SKM-1 (cell line): Measurements from ENCODE around the gene SDF4.
"Not testable (repeated sequence)": the region's sequence is repeated elsewhere in the genome, so short reads cannot be mapped to it uniquely, and the experiment has no call there.

Source experiments
- DNase-seq: peaks from one replicate; lab custom pipeline; 2025; ENCODE audit not compliant: unreplicated experiment; lab: John Stamatoyannopoulos, UW

Gene SDF4

GRCh38 chr1:1259951-1260600 lies 28.3 kb upstream of the SDF4 start:
- DNase-seq, result no peak

- DNase-seq, result no peak
Observed at GRCh38 chr1:1259540-1259939, 27.7 kb upstream of the SDF4 start.

GRCh38 chr1:1259119-1259488 lies 27.3 kb upstream of the SDF4 start:
- DNase-seq, result no peak

DNA sequence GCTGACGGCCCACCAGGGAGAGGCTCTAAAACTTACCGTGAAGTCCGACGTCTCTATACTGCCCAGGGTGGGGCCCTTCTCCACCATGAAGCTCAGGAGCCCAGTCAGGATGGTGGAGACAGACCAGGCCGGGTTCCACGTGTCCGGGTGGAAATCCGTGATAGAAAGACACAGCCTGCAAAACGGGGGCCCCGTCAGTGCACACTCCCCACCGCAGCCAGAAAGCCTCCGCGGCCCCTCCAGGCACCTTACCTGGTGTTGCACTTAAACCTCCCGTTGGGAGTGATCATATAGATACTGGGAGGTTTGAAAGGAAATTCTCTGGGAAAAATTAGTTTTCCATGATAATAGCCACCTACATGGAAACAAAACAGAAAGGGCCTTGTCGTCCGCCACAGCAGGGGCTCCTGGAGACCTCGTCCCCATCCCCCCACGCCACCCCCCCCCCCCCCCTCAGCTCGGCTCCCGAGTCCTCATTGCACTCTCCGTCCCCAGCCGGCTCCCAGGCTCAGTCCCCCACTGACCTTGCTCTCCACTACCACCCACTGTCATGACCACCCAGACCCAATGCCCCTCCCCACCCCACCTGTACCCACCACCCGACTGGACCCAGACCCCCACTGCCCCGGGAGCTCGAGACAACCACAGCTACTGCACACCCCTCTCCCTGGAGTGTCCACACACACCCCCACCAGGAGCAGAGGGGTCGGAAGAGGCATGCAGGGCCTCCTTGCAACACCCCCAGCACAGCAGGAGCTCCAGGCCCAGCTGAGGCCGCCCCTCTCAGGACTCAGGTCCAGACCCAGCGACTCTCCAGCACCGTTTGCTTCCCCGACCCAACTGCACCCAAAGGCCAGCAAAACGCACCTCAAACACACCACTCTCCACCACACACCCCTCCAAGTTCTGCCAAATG lies 25.4 kb upstream of the SDF4 start:
- no peak for DNase-seq

- DNase-seq, result no peak
Observed at GRCh38 chr1:1255611-1256010, 23.8 kb upstream of the SDF4 start.

DNA sequence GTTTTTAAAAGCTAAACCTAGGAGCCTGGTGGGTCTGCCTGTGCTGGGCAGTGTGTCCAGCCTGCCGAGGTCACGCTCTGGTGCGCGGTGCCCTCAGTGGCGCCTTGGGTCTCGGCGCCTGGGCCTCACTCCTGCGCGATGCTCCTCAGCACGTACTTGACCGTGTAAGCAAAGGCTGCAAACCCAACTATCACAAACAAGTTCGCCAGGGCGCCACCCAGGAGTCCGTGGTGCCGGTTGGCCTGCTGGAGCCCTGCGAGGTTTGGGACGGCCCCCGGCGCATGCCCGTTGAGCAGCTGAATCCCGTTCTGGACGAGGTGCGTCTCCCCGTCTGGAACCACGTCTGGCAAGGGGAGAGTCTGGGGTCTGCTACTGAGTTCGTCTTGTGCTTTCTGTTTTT lies 23.3 kb upstream of the SDF4 start:
- no peak for DNase-seq

GRCh38 chr1:1254667-1254998 lies 22.8 kb upstream of the SDF4 start:
- no peak for DNase-seq

DNA sequence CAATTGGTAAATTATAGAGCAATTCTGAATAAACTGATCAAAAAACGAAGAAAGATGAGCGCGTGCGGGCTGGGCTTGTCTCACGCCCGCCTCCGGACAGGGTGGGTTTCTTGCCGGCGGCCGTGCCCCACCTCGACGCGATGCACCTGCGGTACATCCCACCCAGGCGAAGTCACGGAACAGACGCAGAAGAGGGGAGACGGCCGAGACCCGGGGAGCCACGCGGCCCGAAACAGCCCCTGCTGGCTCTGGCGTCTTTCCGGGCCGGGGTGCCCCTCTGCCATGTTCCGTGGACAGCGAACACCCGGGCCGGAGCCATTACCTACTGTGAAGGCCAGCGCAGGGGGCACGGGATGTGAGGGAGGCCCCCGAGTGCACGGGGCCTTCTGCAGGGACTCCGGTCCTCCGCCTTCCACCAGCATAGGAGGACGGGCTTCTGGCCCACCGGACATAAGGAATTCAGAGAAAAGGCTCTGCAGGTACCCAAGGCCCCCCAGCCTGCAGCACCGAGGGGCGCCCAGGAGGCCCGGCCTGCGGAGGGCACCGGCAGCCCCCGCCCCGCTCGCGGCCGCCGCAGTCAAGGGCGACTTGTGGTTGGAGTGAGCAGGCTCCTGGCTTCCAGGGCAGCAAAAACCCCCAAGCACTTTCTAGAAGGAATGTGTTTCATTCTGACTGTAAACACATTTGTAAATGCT lies 22.3 kb upstream of the SDF4 start:
- no peak for DNase-seq

GRCh38 chr1:1253314-1253713 lies 21.5 kb upstream of the SDF4 start:
- DNase-seq, result no peak

- no peak for DNase-seq
Observed at GRCh38 chr1:1250786-1251284, 19.0 kb upstream of the SDF4 start.

GRCh38 chr1:1248009-1248913 lies 16.5 kb upstream of the SDF4 start:
- not testable (repeated sequence) for DNase-seq

- DNase-seq, result no peak
Observed at GRCh38 chr1:1247341-1247913, 15.6 kb upstream of the SDF4 start.

GRCh38 chr1:1246577-1247340 lies 15.0 kb upstream of the SDF4 start, which contains the start of gene C1QTNF12:
C1QTNF12 (minus strand) TSS chr1:1246722; CDS start chr1:1246690, 32 bp downstream.
- DNase-seq, result no peak

DNA sequence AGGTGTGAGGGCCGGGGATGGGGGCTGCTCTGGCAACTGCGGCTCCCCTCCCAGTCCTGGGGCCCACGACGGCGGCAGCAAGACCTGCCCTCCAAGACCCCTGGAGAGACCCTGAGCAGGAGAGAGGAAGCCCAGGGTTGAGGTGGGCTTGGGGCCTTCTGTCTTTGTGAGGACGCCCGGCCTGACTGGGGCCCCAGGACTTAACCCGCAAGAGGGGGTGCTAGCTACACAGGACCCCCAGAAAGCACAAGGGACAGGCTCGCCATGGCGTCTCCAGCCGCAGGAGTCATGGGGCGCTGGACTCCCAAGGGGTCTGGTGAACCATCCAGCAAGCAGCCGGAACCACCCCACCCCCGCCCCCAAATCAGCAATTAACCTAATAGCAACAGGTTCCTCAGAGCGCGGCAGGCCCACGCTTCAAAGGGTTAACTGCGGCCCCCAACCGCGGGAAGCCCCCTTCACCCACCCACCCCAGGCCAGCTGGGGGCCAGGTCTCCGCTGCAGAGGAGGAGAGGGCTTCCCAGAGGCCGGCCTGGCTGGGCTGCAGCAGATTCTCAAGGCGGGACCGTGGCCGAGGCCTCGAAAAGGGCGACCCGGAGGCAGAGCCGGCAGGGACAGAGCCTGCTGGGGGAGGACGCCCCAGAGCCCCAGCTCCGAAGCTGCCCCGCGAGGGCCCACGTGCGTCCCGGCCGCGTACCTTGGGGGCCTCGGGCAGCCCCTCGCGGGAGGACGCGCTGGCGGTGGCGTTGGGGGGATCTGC lies 14.2 kb upstream of the SDF4 start:
- no peak for DNase-seq

- no peak for DNase-seq
Observed at GRCh38 chr1:1245178-1245816, 13.5 kb upstream of the SDF4 start.

DNA sequence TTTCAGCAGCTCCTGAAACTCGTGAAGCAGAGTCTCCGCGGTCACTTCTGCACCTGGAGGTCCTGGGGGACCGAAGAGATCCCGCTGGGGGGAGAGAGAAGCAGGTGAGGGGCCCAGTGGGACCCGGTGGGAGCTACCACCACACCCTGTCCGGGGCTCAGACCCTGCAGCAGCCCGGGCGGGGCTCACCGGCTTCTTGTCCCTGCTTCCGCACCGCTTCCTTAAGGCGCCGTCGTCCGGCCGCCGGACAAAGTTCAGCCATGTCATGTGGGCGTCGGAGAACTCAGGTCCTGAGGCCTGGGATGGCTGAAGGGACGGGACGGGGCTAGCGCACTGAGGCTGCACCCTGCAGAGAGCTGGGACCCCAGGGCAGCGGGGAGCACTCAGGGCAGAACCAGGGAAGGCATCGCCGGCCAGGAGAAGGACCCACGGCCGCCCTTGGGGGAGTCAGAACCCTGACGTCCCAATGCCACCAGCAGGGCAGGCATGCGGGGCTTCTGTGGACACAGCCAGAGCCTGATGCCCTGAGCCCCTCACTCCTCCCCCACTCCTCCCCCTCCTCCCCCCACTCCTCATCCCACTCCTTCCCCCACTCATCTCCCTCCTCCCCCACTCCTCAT lies 12.5 kb upstream of the SDF4 start:
- no peak for DNase-seq

DNA sequence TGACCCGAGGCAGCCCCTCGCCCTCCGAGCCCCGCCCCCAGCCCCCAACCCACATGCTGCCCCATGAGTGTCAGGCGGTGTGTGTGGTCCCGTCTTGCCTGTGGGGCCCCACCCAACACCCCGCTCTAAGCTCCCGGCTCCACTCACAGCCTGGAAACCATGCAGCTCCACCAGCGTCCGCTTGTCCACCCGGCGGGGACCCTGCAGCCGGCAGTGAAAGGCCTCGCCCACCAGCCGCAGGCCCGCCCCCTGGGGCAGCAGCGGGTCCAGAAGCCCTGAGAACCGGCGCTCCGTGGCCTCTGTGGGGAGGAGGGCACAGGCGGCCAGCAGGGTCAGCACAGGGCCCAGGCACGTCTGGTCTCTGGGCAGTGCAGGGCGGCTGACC lies 12.0 kb upstream of the SDF4 start:
- no peak for DNase-seq

GRCh38 chr1:1243266-1243660 lies 11.5 kb upstream of the SDF4 start:
- DNase-seq, result no peak
